ENCODE data around the gene KIAA0040.

KIAA0040 gene

GRCh38 chr1:175203570-175204068, 11.0 kb upstream of the KIAA0040 start:
- no peak for DNase-seq (ENCODE audit: low read depth in 4 of 4, low spot score in 1 of 4)

- no peak for DNase-seq (ENCODE audit: low read depth in 4 of 4, low spot score in 1 of 4)
Observed at GRCh38 chr1:175200678-175201521, 8.3 kb upstream of the KIAA0040 start.

GRCh38 chr1:175198332-175198731, 5.8 kb upstream of the KIAA0040 start:
- no peak for DNase-seq (ENCODE audit: low read depth in 4 of 4, low spot score in 1 of 4)

GRCh38 chr1:175197531-175197930, 5.0 kb upstream of the KIAA0040 start:
- DNase-seq (ENCODE audit: low read depth in 4 of 4, low spot score in 1 of 4), result no peak

- DNase-seq (ENCODE audit: low read depth in 4 of 4, low spot score in 1 of 4), result no peak
Observed at GRCh38 chr1:175195798-175196197, 3.2 kb upstream of the KIAA0040 start.

- no peak for DNase-seq (ENCODE audit: low read depth in 4 of 4, low spot score in 1 of 4)
Observed at GRCh38 chr1:175195281-175195680, 2.7 kb upstream of the KIAA0040 start.

GRCh38 chr1:175193527-175193910, 943 bp upstream of the KIAA0040 start:
- no peak for DNase-seq (ENCODE audit: low read depth in 4 of 4, low spot score in 1 of 4)

- peak in 1 of 4 experiments; percentile 19 for DNase-seq (ENCODE audit: low read depth in 4 of 4, low spot score in 1 of 4)
Observed at GRCh38 chr1:175192111-175192629, 406 bp downstream of the KIAA0040 start.

GRCh38 chr1:175191659-175192058, 917 bp downstream of the KIAA0040 start:
- peak in 1 of 4 experiments; percentile 11 for DNase-seq (ENCODE audit: low read depth in 4 of 4, low spot score in 1 of 4)

GRCh38 chr1:175188936-175189335, 3.6 kb downstream of the KIAA0040 start:
- DNase-seq (ENCODE audit: low read depth in 4 of 4, low spot score in 1 of 4), result peak in 2 of 4 experiments; percentile 45 to 48

GRCh38 chr1:175186433-175187160, 6.0 kb downstream of the KIAA0040 start:
- DNase-seq (ENCODE audit: low read depth in 4 of 4, low spot score in 1 of 4), result no peak

GRCh38 chr1:175185903-175186302, 6.7 kb downstream of the KIAA0040 start:
- DNase-seq (ENCODE audit: low read depth in 4 of 4, low spot score in 1 of 4), result no peak

GRCh38 chr1:175183586-175183985, 9.0 kb downstream of the KIAA0040 start:
- DNase-seq (ENCODE audit: low read depth in 4 of 4, low spot score in 1 of 4), result no peak

- no peak for DNase-seq (ENCODE audit: low read depth in 4 of 4, low spot score in 1 of 4)
Observed at GRCh38 chr1:175182201-175182746, 10.3 kb downstream of the KIAA0040 start.

- no peak for DNase-seq (ENCODE audit: low read depth in 4 of 4, low spot score in 1 of 4)
Observed at GRCh38 chr1:175179837-175180590, 12.6 kb downstream of the KIAA0040 start.

- DNase-seq (ENCODE audit: low read depth in 4 of 4, low spot score in 1 of 4), result no peak
Observed at GRCh38 chr1:175178456-175178855, 14.1 kb downstream of the KIAA0040 start.

- no peak for DNase-seq (ENCODE audit: low read depth in 4 of 4, low spot score in 1 of 4)
Observed at GRCh38 chr1:175178056-175178455, 14.5 kb downstream of the KIAA0040 start.

- DNase-seq (ENCODE audit: low read depth in 4 of 4, low spot score in 1 of 4), result no peak
Observed at GRCh38 chr1:175176246-175176645, 16.3 kb downstream of the KIAA0040 start.

- DNase-seq (ENCODE audit: low read depth in 4 of 4, low spot score in 1 of 4), result no peak
Observed at GRCh38 chr1:175174309-175175102, 18.1 kb downstream of the KIAA0040 start.

- DNase-seq (ENCODE audit: low read depth in 4 of 4, low spot score in 1 of 4), result no peak
Observed at GRCh38 chr1:175173531-175173930, 19.0 kb downstream of the KIAA0040 start.
